HG02678 (cell line): ENCODE measurements around the gene CCDC127.
"Not testable (repeated sequence)": the region's sequence is repeated elsewhere in the genome, so short reads cannot be mapped to it uniquely, and the experiment has no call there.

Experiments
- ATAC-seq: cut with Tn5 transposase; IDR thresholded peaks from one replicate; pipeline ENCODE4 v1.9.1; 2021; ENCODE audit warnings: mild to moderate bottlenecking, moderate library complexity; ENCODE audit not compliant: unreplicated experiment

Gene CCDC127, protein sequence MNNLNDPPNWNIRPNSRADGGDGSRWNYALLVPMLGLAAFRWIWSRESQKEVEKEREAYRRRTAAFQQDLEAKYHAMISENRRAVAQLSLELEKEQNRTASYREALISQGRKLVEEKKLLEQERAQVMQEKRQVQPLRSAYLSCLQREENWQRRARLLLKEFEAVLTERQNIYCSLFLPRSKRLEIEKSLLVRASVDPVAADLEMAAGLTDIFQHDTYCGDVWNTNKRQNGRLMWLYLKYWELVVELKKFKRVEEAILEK

GRCh38 chr5:217494-218456 lies at the start of gene CCDC127, which contains the start of gene SDHA:
Gene CCDC127 (minus strand): TSS chr5:218153. CDS start chr5:216849, 1,304 bp downstream.
Gene SDHA (plus strand): TSS chr5:218320. CDS start chr5:218356, 36 bp downstream.
- ATAC-seq: peak; percentile 72

DNA sequence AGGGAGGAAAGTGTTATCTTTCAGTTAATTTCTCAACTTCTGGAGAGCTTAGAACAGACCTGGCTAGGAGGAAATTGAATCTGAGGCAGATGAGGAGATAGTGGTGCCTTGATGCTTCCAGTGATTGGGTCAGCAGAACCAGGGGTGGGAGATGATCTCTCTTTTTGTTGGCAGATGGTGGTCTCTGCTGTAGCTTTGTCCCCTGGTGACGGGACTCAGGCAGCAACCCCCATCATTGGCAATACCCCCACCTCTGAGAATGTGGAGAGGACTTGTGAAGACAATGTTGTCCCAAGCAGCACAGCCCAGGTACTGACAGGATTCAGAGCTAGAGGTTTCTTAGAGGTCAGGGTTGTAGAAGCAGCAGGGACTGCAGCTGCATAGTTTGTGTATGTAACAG lies 49.8 kb upstream of the CCDC127 start:
- no peak for ATAC-seq

- not testable (repeated sequence) for ATAC-seq
Measured at GRCh38 chr5:266311-267026, 48.5 kb upstream of the CCDC127 start.

GRCh38 chr5:264338-264737 lies 46.4 kb upstream of the CCDC127 start:
- ATAC-seq: no peak

- ATAC-seq: not testable (repeated sequence)
Measured at GRCh38 chr5:263275-263974, 45.5 kb upstream of the CCDC127 start.

DNA sequence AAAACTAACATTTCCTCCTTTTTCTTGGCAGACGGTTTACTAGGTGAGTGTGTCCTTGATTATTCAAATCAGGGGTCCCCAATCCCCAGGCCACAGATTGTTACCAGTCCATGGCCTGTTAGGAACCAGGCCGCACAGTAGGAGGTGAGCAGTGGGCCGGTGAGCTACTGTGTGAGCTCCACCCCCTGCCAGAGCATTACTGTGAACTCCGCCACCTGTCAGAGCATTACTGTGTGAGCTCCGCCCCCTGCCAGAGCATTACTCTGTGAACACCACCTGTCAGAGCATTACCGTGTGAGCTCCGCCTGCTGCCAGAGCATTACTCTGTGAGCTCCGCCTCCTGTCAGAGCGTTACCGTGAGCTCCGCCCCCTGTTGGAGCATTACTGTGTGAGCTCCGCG lies 39.2 kb upstream of the CCDC127 start:
- no peak for ATAC-seq

- not testable (repeated sequence) for ATAC-seq
Measured at GRCh38 chr5:256347-256746, 38.4 kb upstream of the CCDC127 start.

DNA sequence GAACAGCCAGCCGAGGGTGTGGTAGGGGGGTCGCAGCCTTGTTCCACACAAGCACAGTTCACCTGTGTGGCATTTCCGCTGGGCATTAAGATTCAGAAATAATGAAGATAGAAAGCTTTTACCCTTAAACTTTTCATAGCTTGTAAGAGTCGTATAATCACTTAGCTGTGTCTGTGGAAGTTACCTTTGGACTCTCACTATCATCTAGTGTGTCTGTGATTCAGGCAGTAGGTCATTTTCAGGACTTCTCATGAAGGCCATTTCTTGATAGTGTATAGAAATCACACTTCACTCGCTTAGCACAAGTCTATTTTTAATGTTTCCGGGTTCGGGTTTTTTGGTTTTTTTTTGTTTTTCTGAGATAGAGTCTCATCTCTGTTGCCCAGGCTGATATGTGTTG lies 37.2 kb upstream of the CCDC127 start:
- not testable (repeated sequence) for ATAC-seq

GRCh38 chr5:254322-254721 lies 36.4 kb upstream of the CCDC127 start:
- ATAC-seq: not testable (repeated sequence)

DNA sequence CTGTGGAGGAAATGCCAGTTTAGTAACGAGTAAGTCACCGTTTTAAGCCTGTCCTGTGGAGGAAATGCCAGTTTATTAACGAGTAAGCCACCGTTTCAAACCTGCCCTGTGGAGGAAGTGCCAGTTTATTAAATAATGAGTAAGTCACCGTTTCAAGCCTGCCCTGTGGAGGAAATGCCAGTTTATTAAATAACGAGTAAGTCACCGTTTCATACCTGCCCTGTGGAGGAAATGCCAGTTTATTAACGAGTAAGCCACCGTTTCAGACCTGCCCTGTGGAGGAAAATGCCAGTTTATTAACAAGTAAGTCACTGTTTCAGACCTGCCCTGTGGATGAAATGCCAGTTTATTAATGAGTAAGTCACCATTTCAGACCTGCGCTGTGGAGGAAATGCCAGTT lies 34.6 kb upstream of the CCDC127 start:
- no peak for ATAC-seq

DNA sequence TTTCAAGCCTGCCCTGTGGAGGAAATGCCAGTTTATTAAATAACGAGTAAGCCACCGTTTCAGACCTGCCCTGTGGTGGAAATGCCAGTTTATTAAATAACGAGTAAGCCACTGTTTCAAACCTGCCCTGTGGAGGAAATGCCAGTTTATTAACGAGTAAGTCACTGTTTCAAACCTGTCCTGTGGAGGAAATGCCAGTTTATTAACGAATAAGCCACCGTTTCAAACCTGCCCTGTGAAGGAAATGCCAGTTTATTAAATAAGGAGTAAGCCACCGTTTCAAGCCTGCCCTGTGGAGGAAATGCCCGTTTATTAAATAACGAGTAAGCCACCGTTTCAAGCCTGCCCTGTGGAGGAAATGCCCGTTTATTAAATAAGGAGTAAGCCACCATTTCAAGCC lies 34.0 kb upstream of the CCDC127 start:
- ATAC-seq: not testable (repeated sequence)

GRCh38 chr5:251538-251937 lies 33.6 kb upstream of the CCDC127 start:
- ATAC-seq: not testable (repeated sequence)

GRCh38 chr5:251016-251415 lies 33.1 kb upstream of the CCDC127 start:
- ATAC-seq: not testable (repeated sequence)

GRCh38 chr5:250396-250795 lies 32.4 kb upstream of the CCDC127 start:
- not testable (repeated sequence) for ATAC-seq

GRCh38 chr5:245717-246116 lies 27.8 kb upstream of the CCDC127 start:
- not testable (repeated sequence) for ATAC-seq

GRCh38 chr5:243683-244367 lies 25.9 kb upstream of the CCDC127 start:
- ATAC-seq: not testable (repeated sequence)

DNA sequence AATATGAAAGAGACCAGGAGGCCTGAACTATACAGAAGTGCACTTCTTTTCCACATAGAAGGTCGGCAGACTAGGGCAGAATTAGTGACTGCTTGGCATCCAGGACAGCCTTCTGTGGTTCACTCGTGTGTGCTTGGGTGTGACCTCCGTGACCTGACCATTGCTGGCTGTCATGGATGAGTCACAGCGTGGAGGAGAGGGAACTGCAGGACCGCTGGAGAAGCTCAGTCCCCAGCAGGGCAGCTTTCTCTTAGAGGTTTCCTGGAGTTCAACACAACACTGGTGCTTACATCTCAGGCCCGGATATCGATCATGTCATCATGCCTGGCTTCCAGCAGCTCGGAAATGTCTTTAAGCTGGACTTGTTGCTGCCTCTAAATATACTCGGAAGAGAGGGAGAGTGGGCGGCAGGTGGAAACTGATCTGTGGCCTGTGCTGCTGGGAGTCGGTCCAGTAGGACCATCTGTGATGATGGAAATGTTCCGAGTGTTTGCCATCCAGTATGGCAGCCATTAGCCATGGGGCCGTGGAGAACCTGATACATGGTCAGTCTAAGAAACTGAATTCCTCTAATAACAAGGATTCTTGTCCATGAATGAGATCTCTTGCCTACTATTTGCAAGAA lies 23.2 kb upstream of the CCDC127 start:
- not testable (repeated sequence) for ATAC-seq

GRCh38 chr5:240550-240949 lies 22.6 kb upstream of the CCDC127 start:
- ATAC-seq: not testable (repeated sequence)

- ATAC-seq: not testable (repeated sequence)
Measured at GRCh38 chr5:237931-238330, 20.0 kb upstream of the CCDC127 start.
